ENCODE measurements around the gene LRBA. TPM values are rescaled to one million over a fixed set of nuclear protein-coding genes. Genes with fewer than 3 reads are reported as not detected.

LRBA gene
- polyA plus RNA-seq, 4 donors: 14.9 to 62.2 (median 19.6) TPM

DNA sequence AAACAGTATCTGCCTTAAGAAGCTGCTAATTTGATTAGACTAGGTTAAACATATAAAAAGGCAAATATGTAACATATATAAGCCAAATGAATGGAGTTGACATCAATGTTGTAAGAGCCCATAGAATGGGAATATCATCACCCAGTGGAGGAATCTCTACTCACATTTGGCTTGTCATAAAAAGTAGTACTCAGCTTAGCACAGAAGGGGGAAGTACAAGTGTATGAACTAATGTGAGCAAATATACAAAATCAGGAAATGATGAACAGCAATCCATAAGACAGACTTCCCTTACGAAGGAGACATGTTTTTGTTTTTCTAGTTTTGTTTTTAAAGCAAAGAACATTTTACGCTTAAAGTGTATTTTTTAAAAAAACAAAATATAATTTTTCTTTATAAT, 358.2 kb downstream of the LRBA start:
- Histone ChIP-seq H3K27me3 (ENCODE audit: control insufficient read depth in 3 of 3, insufficient read depth in 3 of 3, low read length in 3 of 3) (no peaks in the 10 kb centered on the region), H3K4me3 (ENCODE audit: low read depth in 1 of 3, low read length in 3 of 3) (no peak overlapping the region), H3K36me3 (ENCODE audit: control insufficient read depth in 3 of 3, insufficient read depth in 2 of 3, low read depth in 1 of 3, low read length in 3 of 3) (peaks cover 0 to 3% (median 0%) of the 10 kb centered on the region in 3 donors), H3K9me3 (ENCODE audit: control insufficient read depth in 2 of 2, insufficient read depth in 1 of 2, low read depth in 1 of 2, low read length in 1 of 2) (peaks cover 0 to 3% of the 10 kb centered on the region in 2 donors), H3K4me1 (ENCODE audit: control insufficient read depth in 3 of 3, insufficient read depth in 2 of 3, low read depth in 1 of 3, low read length in 2 of 3) (no peaks in the 10 kb centered on the region), H3K27ac (ENCODE audit: low read depth in 1 of 3, low read length in 2 of 3) (no peak overlapping the region)
- WGBS, 3 donors: 91 to 97% (median 92%) methylated on average over 2 of the region's 2 CpGs
- DNase-seq (no peak), FAIRE-seq (peak; percentile 59)

DNA sequence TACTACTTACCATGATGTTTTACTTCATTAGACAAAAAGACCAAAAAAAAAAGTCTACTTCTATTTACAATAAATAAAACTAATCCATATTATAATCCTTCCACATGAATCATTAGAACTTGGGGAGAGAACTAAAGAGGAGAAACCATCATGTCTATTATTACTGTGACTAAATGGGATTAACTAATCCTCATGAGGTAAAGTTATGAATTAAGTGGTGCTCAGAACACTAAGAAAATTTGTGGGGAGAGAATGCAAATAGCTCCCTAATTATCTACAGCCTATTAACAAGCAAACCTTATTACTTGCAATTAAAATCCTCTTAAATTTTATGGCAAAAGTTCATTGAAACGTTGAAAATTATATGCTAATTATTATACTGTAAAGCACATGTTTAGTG, 364.3 kb downstream of the LRBA start:
- Histone ChIP-seq H3K27me3 (ENCODE audit: control insufficient read depth in 3 of 3, insufficient read depth in 3 of 3, low read length in 3 of 3) (no peaks in the 10 kb centered on the region), H3K36me3 (ENCODE audit: control insufficient read depth in 3 of 3, insufficient read depth in 2 of 3, low read depth in 1 of 3, low read length in 3 of 3) (no peaks in the 10 kb centered on the region), H3K9me3 (ENCODE audit: control insufficient read depth in 2 of 2, insufficient read depth in 1 of 2, low read depth in 1 of 2, low read length in 1 of 2) (no peaks in the 10 kb centered on the region), H3K4me3 (ENCODE audit: low read depth in 1 of 3, low read length in 3 of 3) (no peak overlapping the region), H3K4me1 (ENCODE audit: control insufficient read depth in 3 of 3, insufficient read depth in 2 of 3, low read depth in 1 of 3, low read length in 2 of 3) (no peaks in the 10 kb centered on the region), H3K27ac (ENCODE audit: low read depth in 1 of 3, low read length in 2 of 3) (no peak overlapping the region)
- FAIRE-seq (peak; percentile 19), DNase-seq (no peak)
- 71 to 76% (median 72%) methylated on average over 1 of the region's 1 CpG for WGBS, 3 donors

DNA sequence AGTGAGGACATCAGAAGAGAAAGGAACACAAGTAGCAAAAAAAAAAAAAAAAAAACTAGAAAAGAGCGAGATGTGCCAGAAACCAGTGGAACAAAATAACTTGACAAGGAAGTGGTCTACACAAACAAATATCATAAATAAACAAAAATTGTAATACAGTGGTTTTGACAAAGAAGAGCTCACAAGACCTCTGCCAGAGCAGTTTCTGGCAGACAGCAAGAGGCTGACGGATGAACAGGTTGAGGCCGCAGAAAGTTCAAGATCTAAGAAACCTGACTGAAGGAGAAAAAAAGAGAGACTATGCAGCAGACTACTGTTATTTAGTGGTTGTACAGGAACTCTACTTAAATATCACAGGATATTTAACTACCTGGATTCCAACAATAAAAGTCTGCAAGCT, 367.0 kb downstream of the LRBA start:
- H3K36me3 ChIP-seq (ENCODE audit: control insufficient read depth in 3 of 3, insufficient read depth in 2 of 3, low read depth in 1 of 3, low read length in 3 of 3): no peaks in the 10 kb centered on the region
- no peaks in the 10 kb centered on the region for H3K4me1 ChIP-seq (ENCODE audit: control insufficient read depth in 3 of 3, insufficient read depth in 2 of 3, low read depth in 1 of 3, low read length in 2 of 3)
- no peak overlapping the region for H3K4me3 ChIP-seq (ENCODE audit: low read depth in 1 of 3, low read length in 3 of 3)
- no peak overlapping the region for H3K27ac ChIP-seq (ENCODE audit: low read depth in 1 of 3, low read length in 2 of 3)
- FAIRE-seq (no peak), DNase-seq (no peak)
- 85 to 98% (median 94%) methylated on average over 3 of the region's 3 CpGs for WGBS, 3 donors
- H3K27me3 ChIP-seq (ENCODE audit: control insufficient read depth in 3 of 3, insufficient read depth in 3 of 3, low read length in 3 of 3): no peaks in the 10 kb centered on the region
- H3K9me3 ChIP-seq (ENCODE audit: control insufficient read depth in 2 of 2, insufficient read depth in 1 of 2, low read depth in 1 of 2, low read length in 1 of 2): no peaks in the 10 kb centered on the region

DNA sequence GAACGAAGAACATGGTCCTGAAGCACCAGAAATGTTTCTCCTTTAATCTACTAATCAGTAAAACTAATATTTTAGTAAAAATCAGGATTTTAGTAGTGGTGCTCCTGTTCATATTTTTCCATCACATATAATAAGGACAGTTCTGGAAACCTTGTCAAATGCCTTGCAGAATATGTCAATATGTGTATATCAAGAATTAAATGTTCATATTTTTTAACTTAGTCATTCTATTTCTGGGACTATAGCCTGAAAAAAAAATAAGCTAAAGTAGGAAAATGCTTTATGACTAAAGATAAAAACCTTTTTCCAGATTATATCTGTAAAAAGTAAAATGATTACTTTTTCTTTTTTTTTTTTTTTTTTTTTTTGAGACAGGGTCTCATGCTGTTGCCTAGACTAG, 368.1 kb downstream of the LRBA start:
- no peaks in the 10 kb centered on the region for H3K36me3 ChIP-seq (ENCODE audit: control insufficient read depth in 3 of 3, insufficient read depth in 2 of 3, low read depth in 1 of 3, low read length in 3 of 3)
- FAIRE-seq (no peak), DNase-seq (no peak)
- no peaks in the 10 kb centered on the region for H3K9me3 ChIP-seq (ENCODE audit: control insufficient read depth in 2 of 2, insufficient read depth in 1 of 2, low read depth in 1 of 2, low read length in 1 of 2)
- no peak overlapping the region for H3K27ac ChIP-seq (ENCODE audit: low read depth in 1 of 3, low read length in 2 of 3)
- no peak overlapping the region for H3K4me3 ChIP-seq (ENCODE audit: low read depth in 1 of 3, low read length in 3 of 3)
- 92 to 93% (median 93%) methylated on average over 1 of the region's 1 CpG for WGBS, 3 donors
- no peaks in the 10 kb centered on the region for H3K27me3 ChIP-seq (ENCODE audit: control insufficient read depth in 3 of 3, insufficient read depth in 3 of 3, low read length in 3 of 3)
- no peaks in the 10 kb centered on the region for H3K4me1 ChIP-seq (ENCODE audit: control insufficient read depth in 3 of 3, insufficient read depth in 2 of 3, low read depth in 1 of 3, low read length in 2 of 3)

DNA sequence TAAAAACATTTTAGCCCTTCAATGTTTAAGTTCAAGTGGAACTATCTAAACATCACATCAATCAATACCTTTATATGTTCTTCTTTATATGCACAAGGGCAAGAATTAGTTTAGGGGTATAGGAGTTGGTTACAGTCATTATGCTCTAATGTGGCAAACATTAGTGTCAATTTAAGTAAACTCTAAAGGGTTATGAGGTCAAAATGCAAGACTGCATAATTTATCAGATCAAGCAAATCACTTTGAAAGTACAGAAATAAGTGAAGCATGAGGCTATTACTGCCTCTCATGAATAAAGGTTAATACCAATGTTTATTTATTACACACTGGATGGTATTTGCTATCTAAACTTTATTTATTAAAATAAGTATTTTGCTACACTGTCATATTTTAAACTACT, 373.5 kb downstream of the LRBA start:
- H3K4me1 ChIP-seq (ENCODE audit: control insufficient read depth in 3 of 3, insufficient read depth in 2 of 3, low read depth in 1 of 3, low read length in 2 of 3): no peaks in the 10 kb centered on the region

DNA sequence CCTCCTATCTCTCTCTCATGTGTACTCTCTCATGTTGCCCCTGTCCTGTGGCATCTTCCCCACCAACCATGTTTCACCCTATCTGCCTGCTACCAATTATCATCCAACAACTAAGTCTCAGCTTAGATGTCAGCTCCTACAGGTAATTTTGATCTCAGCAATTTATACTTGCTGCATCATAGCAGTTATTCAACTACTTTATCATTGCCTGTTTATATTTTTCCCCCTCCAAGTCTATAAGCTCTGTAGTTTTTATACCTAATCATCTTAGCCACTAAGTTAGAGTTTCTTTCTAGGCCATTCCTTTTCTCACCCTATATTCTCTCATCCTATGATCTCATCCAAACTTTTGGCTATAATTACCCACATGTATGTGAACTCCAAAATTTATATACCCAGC, 382.4 kb downstream of the LRBA start:
- Histone ChIP-seq H3K9me3 (ENCODE audit: control insufficient read depth in 2 of 2, insufficient read depth in 1 of 2, low read depth in 1 of 2, low read length in 1 of 2) (peaks cover 0 to 11% of the 10 kb centered on the region in 2 donors), H3K27me3 (ENCODE audit: control insufficient read depth in 3 of 3, insufficient read depth in 3 of 3, low read length in 3 of 3) (no peaks in the 10 kb centered on the region), H3K4me3 (ENCODE audit: low read depth in 1 of 3, low read length in 3 of 3) (no peak overlapping the region), H3K36me3 (ENCODE audit: control insufficient read depth in 3 of 3, insufficient read depth in 2 of 3, low read depth in 1 of 3, low read length in 3 of 3) (peaks cover 0 to 2% (median 0%) of the 10 kb centered on the region in 3 donors), H3K4me1 (ENCODE audit: control insufficient read depth in 3 of 3, insufficient read depth in 2 of 3, low read depth in 1 of 3, low read length in 2 of 3) (no peaks in the 10 kb centered on the region), H3K27ac (ENCODE audit: low read depth in 1 of 3, low read length in 2 of 3) (no peak overlapping the region)
- DNase-seq: no peak
- FAIRE-seq: no peak

More for the DNA sequence above, 373.5 kb downstream of the LRBA start:
- FAIRE-seq (peak; percentile 51), DNase-seq (no peak)
- Histone ChIP-seq H3K27me3 (ENCODE audit: control insufficient read depth in 3 of 3, insufficient read depth in 3 of 3, low read length in 3 of 3) (no peaks in the 10 kb centered on the region), H3K4me3 (ENCODE audit: low read depth in 1 of 3, low read length in 3 of 3) (no peak overlapping the region), H3K27ac (ENCODE audit: low read depth in 1 of 3, low read length in 2 of 3) (no peak overlapping the region), H3K36me3 (ENCODE audit: control insufficient read depth in 3 of 3, insufficient read depth in 2 of 3, low read depth in 1 of 3, low read length in 3 of 3) (no peaks in the 10 kb centered on the region), H3K9me3 (ENCODE audit: control insufficient read depth in 2 of 2, insufficient read depth in 1 of 2, low read depth in 1 of 2, low read length in 1 of 2) (peaks cover 0 to 6% of the 10 kb centered on the region in 2 donors)

DNA sequence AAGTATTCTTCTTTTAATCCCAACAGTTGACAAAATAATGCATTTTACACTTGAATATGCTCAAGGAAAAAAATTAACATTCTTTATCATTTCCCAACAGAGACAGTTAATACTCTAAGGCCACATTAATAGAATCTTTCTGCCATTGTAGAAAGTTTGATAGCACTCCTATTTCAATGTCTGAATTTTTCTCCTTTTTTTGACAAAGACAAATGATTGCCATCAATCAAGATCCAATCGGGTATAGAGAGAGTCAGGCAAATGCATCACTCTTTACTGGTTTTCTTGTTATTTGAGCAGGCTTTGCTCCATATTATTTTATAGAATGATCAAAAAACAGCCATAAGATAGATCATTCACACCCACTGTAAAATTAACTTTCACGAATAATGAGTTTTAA, 387.0 kb downstream of the LRBA start:
- no peaks in the 10 kb centered on the region for H3K27me3 ChIP-seq (ENCODE audit: control insufficient read depth in 3 of 3, insufficient read depth in 3 of 3, low read length in 3 of 3)
- no peak overlapping the region for H3K4me3 ChIP-seq (ENCODE audit: low read depth in 1 of 3, low read length in 3 of 3)
- no peaks in the 10 kb centered on the region for H3K4me1 ChIP-seq (ENCODE audit: control insufficient read depth in 3 of 3, insufficient read depth in 2 of 3, low read depth in 1 of 3, low read length in 2 of 3)
- FAIRE-seq (no peak), DNase-seq (no peak)
- peaks cover 0 to 2% (median 0%) of the 10 kb centered on the region in 3 donors for H3K36me3 ChIP-seq (ENCODE audit: control insufficient read depth in 3 of 3, insufficient read depth in 2 of 3, low read depth in 1 of 3, low read length in 3 of 3)
- no peaks in the 10 kb centered on the region for H3K9me3 ChIP-seq (ENCODE audit: control insufficient read depth in 2 of 2, insufficient read depth in 1 of 2, low read depth in 1 of 2, low read length in 1 of 2)
- no peak overlapping the region for H3K27ac ChIP-seq (ENCODE audit: low read depth in 1 of 3, low read length in 2 of 3)
- 87 to 95% (median 92%) methylated on average over 2 of the region's 2 CpGs for WGBS, 3 donors

DNA sequence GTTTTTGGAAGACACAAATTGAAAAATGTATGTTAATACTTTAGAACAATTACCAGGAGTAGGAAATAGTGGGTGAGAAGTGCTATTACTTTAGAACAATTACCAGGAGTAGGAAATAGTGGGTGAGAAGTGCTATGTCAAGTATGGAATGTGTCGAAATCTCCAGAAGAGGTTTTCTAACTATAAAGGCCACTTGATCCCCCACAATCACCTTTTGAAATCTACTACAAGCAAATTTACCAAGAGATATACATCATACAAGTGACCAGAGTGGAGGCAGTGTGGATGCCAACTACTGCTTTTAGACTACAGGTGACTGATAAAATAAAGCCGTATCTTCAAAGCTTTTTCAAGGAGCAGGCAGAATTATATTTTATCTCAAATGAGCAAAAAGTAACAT, 390.1 kb downstream of the LRBA start:
- Histone ChIP-seq H3K4me1 (ENCODE audit: control insufficient read depth in 3 of 3, insufficient read depth in 2 of 3, low read depth in 1 of 3, low read length in 2 of 3) (no peaks in the 10 kb centered on the region), H3K27me3 (ENCODE audit: control insufficient read depth in 3 of 3, insufficient read depth in 3 of 3, low read length in 3 of 3) (no peaks in the 10 kb centered on the region), H3K27ac (ENCODE audit: low read depth in 1 of 3, low read length in 2 of 3) (no peak overlapping the region), H3K36me3 (ENCODE audit: control insufficient read depth in 3 of 3, insufficient read depth in 2 of 3, low read depth in 1 of 3, low read length in 3 of 3) (peaks cover 0 to 2% (median 0%) of the 10 kb centered on the region in 3 donors), H3K4me3 (ENCODE audit: low read depth in 1 of 3, low read length in 3 of 3) (no peak overlapping the region), H3K9me3 (ENCODE audit: control insufficient read depth in 2 of 2, insufficient read depth in 1 of 2, low read depth in 1 of 2, low read length in 1 of 2) (no peaks in the 10 kb centered on the region)
- 90 to 93% (median 93%) methylated on average over 2 of the region's 2 CpGs for WGBS, 3 donors
- DNase-seq (no peak), FAIRE-seq (no peak)

DNA sequence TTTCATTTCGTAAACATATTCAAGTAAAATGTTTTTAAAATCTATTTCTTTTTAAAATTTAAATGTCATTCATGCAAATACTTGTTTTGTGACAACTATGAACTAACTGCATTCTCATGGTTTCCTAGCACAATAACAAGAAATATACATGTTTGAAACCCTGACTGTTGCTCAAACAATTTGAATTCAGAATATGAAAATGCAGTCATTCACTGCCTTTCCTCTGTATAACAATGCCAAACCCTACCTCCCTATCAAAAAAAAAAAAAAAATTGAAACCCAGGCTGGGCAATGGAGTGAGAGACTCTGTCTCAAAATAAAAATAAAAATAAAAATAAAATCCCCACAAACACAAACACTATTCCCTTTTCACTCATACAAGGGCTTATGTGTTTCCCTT, 391.0 kb downstream of the LRBA start:
- Histone ChIP-seq H3K36me3 (ENCODE audit: control insufficient read depth in 3 of 3, insufficient read depth in 2 of 3, low read depth in 1 of 3, low read length in 3 of 3) (peaks cover 0 to 2% (median 0%) of the 10 kb centered on the region in 3 donors), H3K4me1 (ENCODE audit: control insufficient read depth in 3 of 3, insufficient read depth in 2 of 3, low read depth in 1 of 3, low read length in 2 of 3) (no peaks in the 10 kb centered on the region), H3K4me3 (ENCODE audit: low read depth in 1 of 3, low read length in 3 of 3) (no peak overlapping the region), H3K27me3 (ENCODE audit: control insufficient read depth in 3 of 3, insufficient read depth in 3 of 3, low read length in 3 of 3) (no peaks in the 10 kb centered on the region), H3K9me3 (ENCODE audit: control insufficient read depth in 2 of 2, insufficient read depth in 1 of 2, low read depth in 1 of 2, low read length in 1 of 2) (no peaks in the 10 kb centered on the region), H3K27ac (ENCODE audit: low read depth in 1 of 3, low read length in 2 of 3) (no peak overlapping the region)
- WGBS, 3 donors: 92 to 100% (median 97%) methylated on average over 1 of the region's 1 CpG
- FAIRE-seq (no peak), DNase-seq (no peak)
